ENCODE measurements around the gene ARFGEF2. TPM values are rescaled to one million over a fixed set of nuclear protein-coding genes. Genes with fewer than 3 reads are reported as not detected.

The ARFGEF2 gene
- total and polyA plus RNA-seq, 10 of the 15 experiments (the other 5 are each of a cell fraction or from before 2014, with no cell fraction given) = 5.2 to 24.1 (median 17.7) TPM

- no peak for TF ChIP-seq PKNOX1 (IDR thresholded peaks at IDR 0.05)
These were observed 22.5 kb upstream of the ARFGEF2 start (continued) for GRCh38 chr20:48898896-48899530.

- ATAC-seq = no peak
- no peak for FAIRE-seq
- BruUV-seq (replicated peaks) = no TSS peak
- no peaks in the 10 kb centered on the region for H3K79me2 ChIP-seq (ENCODE audit: control insufficient read depth, insufficient read depth, low read length)
- peaks cover 10% of the 10 kb centered on the region for H3K4me1 ChIP-seq (ENCODE audit: control insufficient read depth, insufficient read depth, low read length)
- H3K4me2 ChIP-seq (ENCODE audit: control insufficient read depth, insufficient read depth) = no peak overlapping the region
- RAD21 ChIA-PET (ENCODE audit: unreplicated experiment) = interaction anchor here (4.5 kb wide), 1 partner anchor 242 kb away, joined by 18 read pairs; no protein-coding TSS in a partner anchor
- in situ Hi-C loops (cut with MboI) (no loop called here), intact Hi-C loops (cut with micrococcal nuclease; ENCODE audit: unreplicated experiment) (loop anchor here (10.0 kb wide), 1 partner anchor 185 kb away; no protein-coding TSS in a partner anchor)
- POLR2A ChIA-PET = interaction anchor here (0.6 to 1.2 kb wide), 4 partner anchors 16 to 74 kb away, joined by 3 to 4 read pairs (median 3); no protein-coding TSS in a partner anchor
- DNase-seq (ENCODE audit: low read depth, low spot score) = no peak
- TF ChIP-seq PRDM15 (CRISPR knock-in tag; IDR thresholded peaks at IDR 0.05) (no peak), MXI1 (IDR thresholded peaks at IDR 0.05; ENCODE audit: low read depth, low read length) (no peak), NFXL1 (IDR thresholded peaks at IDR 0.05; ENCODE audit: borderline replicate concordance) (0 out of 2 replicates have a peak, but pooled peaks have one; percentile 7)
- SMC1A ChIA-PET (ENCODE audit: uncharacterized antibody, unreplicated experiment) = interaction anchor here (0.6 to 2.1 kb wide), 9 partner anchors 9 to 242 kb away, joined by 3 to 10 read pairs (median 3); no protein-coding TSS in a partner anchor
- H3K9me3 ChIP-seq (replicated peaks; ENCODE audit: control insufficient read depth, insufficient read depth, low read length) = no peaks in the 10 kb centered on the region
- CTCF ChIA-PET = interaction anchor here (0.9 to 4.0 kb wide), 5 partner anchors 10 to 242 kb away, joined by 3 to 21 read pairs (median 3); no protein-coding TSS in a partner anchor
- no peak overlapping the region for H3K9ac ChIP-seq (ENCODE audit: control insufficient read depth, insufficient read depth, low read length)
- no peak overlapping the region for H2AFZ ChIP-seq (ENCODE audit: control insufficient read depth, low read depth, low read length)
- H3K4me3 ChIP-seq = no peak overlapping the region
- no peaks in the 10 kb centered on the region for H3K36me3 ChIP-seq (ENCODE audit: control insufficient read depth in 2 of 2, insufficient read depth in 2 of 2, low read length in 1 of 2)
- H3K27ac ChIP-seq (ENCODE audit: control insufficient read depth, insufficient read depth) = no peak overlapping the region
- no peaks in the 10 kb centered on the region for H3K27me3 ChIP-seq (replicated peaks in 1 of 2; ENCODE audit: control insufficient read depth in 2 of 2, insufficient read depth in 2 of 2, low read length in 1 of 2)
- no peaks in the 10 kb centered on the region for H4K20me1 ChIP-seq (ENCODE audit: control insufficient read depth, insufficient read depth)
These were observed 21.6 kb upstream of the ARFGEF2 start for GRCh38 chr20:48899881-48900280.
